OCI-LY7 (cell line): ENCODE data around the gene CSTF1. TPM values are rescaled to one million over a fixed set of nuclear protein-coding genes. Genes with fewer than 3 reads are reported as not detected.

Experiments used
- BruUV-seq: library from RNA; stranded (reverse); fragments of 400-500 nt; replicated peaks from 2 replicates; lab custom pipeline; 2021; lab: Mats Ljungman, UMichigan
- CTCF ChIA-PET: fragments of 300-600 bp; sonication (Branson Sonifier 250); formaldehyde crosslinking; loops from one replicate; lab custom pipeline; 2022; ENCODE audit warnings: antibody characterized with exemption; ENCODE audit not compliant: unreplicated experiment; lab: Charles Lee
- POLR2A ChIA-PET: fragments of 300-600 bp; sonication (Branson Sonifier 250); formaldehyde crosslinking; loops from one replicate; lab custom pipeline; 2022; ENCODE audit warnings: antibody characterized with exemption; lab: Charles Lee
- DNase-seq: peaks from one replicate; pipeline ENCODE4 v3.0.0-alpha.2; 2015; ENCODE audit warnings: low spot score
- H2AFZ ChIP-seq: fragments of 200-600 bp; sonication (generic), shearing (Covaris generic); 2 replicates; pipeline ENCODE4 v1.6.1; 2014; ENCODE audit warnings: mild to moderate bottlenecking, antibody characterized with exemption, low read length, moderate library complexity
- H3K27ac ChIP-seq: fragments of 200-600 bp; sonication (generic); 2 replicates; pipeline ENCODE4 v1.5.1; 2014; ENCODE audit warnings: mixed run types, low read depth, mild to moderate bottlenecking, moderate library complexity, low read length, inconsistent platforms; ENCODE audit not compliant: poor library complexity, severe bottlenecking
- H3K36me3 ChIP-seq: fragments of 200-600 bp; sonication (generic); 2 replicates; pipeline ENCODE4 v1.6.1; 2014; ENCODE audit warnings: mild to moderate bottlenecking, antibody characterized with exemption, low read length, moderate library complexity, mixed read lengths; ENCODE audit not compliant: insufficient read depth
- H3K4me1 ChIP-seq: fragments of 200-600 bp; sonication (generic); 2 replicates; pipeline ENCODE4 v1.5.1; 2014; ENCODE audit warnings: mild to moderate bottlenecking, low read length; ENCODE audit not compliant: insufficient read depth, poor library complexity, severe bottlenecking
- H3K4me2 ChIP-seq: fragments of 200-600 bp; sonication (generic); 2 replicates; pipeline ENCODE4 v1.6.1; 2014; ENCODE audit warnings: mild to moderate bottlenecking, low read length
- H3K4me3 ChIP-seq: fragments of 200-600 bp; sonication (generic); 2 replicates; pipeline ENCODE4 v1.5.1; 2014; ENCODE audit warnings: mild to moderate bottlenecking, low read depth, low read length; ENCODE audit not compliant: poor library complexity, severe bottlenecking
- H3K79me2 ChIP-seq: fragments of 200-600 bp; sonication (generic); 2 replicates; pipeline ENCODE4 v1.6.1; 2016; ENCODE audit warnings: low read depth, mild to moderate bottlenecking, low read length, moderate library complexity, mixed read lengths; ENCODE audit not compliant: insufficient read depth
- H3K9me2 ChIP-seq: fragments of 200-600 bp; sonication (generic); 2 replicates; pipeline ENCODE4 v1.6.1; 2016; ENCODE audit warnings: mild to moderate bottlenecking, low read length, mixed read lengths; ENCODE audit not compliant: insufficient read depth
- H3K9me3 ChIP-seq: fragments of 200-600 bp; sonication (generic); 2 replicates; pipeline ENCODE4 v1.6.1; 2014; ENCODE audit warnings: mild to moderate bottlenecking, mixed run types, low read length, mixed read lengths
- H4K20me1 ChIP-seq: fragments of 200-600 bp; sonication (generic); 2 replicates; pipeline ENCODE4 v1.6.1; 2014; ENCODE audit warnings: mild to moderate bottlenecking, antibody characterized with exemption, low read length, moderate library complexity, mixed read lengths; ENCODE audit not compliant: insufficient read depth
- EZH2phosphoT487 ChIP-seq: fragments of 200-600 bp; sonication (generic); IDR thresholded peaks from 2 replicates; pipeline ENCODE4 v1.6.1; 2018; ENCODE audit warnings: low read depth, borderline replicate concordance, mild to moderate bottlenecking, mixed run types, antibody characterized with exemption, low read length, moderate library complexity, mixed read lengths
- intact Hi-C: fragments of 100-400 bp; cut with micrococcal nuclease; formaldehyde crosslinking; loops from one replicate; pipeline ENCODE4 v1.10.0; 2022; ENCODE audit not compliant: unreplicated experiment
- total RNA-seq, 2 experiments: library from RNA; depleted of rRNA in 1 of 2; stranded (reverse); fragments of >200 nt in 1 of 2; shearing (Covaris generic) in 1 of 2; gene quantifications; 2 replicates each; pipeline ENCODE4 v1.2.3, GENCODE V29; 2014 to 2022
- TF ChIP-seq, protein P1 (sequence below): fragments of 200-600 bp; sonication (generic); conservative IDR thresholded peaks from 2 replicates; pipeline ENCODE4 v1.5.1; 2014; ENCODE audit warnings: mild to moderate bottlenecking, antibody characterized with exemption, low read length, moderate library complexity, mixed read lengths

The CSTF1 gene
- total RNA-seq, 2 experiments from 2014 or later = 52.1 to 56.0 TPM

DNA sequence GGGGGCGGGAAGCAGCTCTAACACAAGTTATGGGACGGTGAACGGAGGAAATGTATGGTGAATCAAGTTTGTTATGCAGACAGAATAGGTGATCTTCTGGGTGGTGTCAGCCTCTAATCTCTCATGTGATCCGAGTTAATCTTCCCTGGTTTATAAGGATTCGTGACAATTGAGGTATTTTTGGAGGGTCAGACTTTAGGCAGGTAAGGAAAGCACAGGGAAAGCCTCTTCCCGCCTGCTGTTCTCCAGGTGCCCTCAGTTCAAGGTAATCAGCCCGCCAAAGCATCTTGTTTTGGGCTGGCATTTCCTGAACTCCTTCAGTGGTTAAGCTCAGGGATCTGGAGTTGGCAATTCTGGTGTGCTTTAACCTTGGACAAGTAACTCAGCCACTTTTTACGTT is 1.2 kb downstream of the CSTF1 start:
- CTCF ChIA-PET = no interaction called here
- TF ChIP-seq, protein P1, sequence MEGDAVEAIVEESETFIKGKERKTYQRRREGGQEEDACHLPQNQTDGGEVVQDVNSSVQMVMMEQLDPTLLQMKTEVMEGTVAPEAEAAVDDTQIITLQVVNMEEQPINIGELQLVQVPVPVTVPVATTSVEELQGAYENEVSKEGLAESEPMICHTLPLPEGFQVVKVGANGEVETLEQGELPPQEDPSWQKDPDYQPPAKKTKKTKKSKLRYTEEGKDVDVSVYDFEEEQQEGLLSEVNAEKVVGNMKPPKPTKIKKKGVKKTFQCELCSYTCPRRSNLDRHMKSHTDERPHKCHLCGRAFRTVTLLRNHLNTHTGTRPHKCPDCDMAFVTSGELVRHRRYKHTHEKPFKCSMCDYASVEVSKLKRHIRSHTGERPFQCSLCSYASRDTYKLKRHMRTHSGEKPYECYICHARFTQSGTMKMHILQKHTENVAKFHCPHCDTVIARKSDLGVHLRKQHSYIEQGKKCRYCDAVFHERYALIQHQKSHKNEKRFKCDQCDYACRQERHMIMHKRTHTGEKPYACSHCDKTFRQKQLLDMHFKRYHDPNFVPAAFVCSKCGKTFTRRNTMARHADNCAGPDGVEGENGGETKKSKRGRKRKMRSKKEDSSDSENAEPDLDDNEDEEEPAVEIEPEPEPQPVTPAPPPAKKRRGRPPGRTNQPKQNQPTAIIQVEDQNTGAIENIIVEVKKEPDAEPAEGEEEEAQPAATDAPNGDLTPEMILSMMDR = no peak
- TF ChIP-seq EZH2phosphoT487 = no peak
- intact Hi-C loops = loop anchor here (2.0 kb wide), 1 partner anchor 75 kb away; the partner anchor contains the start of gene RTF2
- peaks cover 76% of the 10 kb centered on the region for H3K36me3 ChIP-seq
- POLR2A ChIA-PET = interaction anchor here (0.6 to 2.8 kb wide), 2 partner anchors 20 to 69 kb away, joined by 3 to 15 read pairs; no protein-coding TSS in a partner anchor
- peak overlapping the region; percentile 76 for H3K4me3 ChIP-seq
- DNase-seq = no peak
- peaks cover 70% of the 10 kb centered on the region for H3K79me2 ChIP-seq
- H3K27ac ChIP-seq = no peak overlapping the region
- H3K4me1 ChIP-seq = peaks cover 21% of the 10 kb centered on the region
- BruUV-seq = no TSS peak
- no peaks in the 10 kb centered on the region for H3K9me3 ChIP-seq
- peak overlapping the region; percentile 80 for H3K4me2 ChIP-seq
- H3K9me2 ChIP-seq = no peaks in the 10 kb centered on the region
- H2AFZ ChIP-seq = no peak overlapping the region
- H4K20me1 ChIP-seq = peaks cover 7% of the 10 kb centered on the region; the same call in 1 of the 2 replicates

DNA sequence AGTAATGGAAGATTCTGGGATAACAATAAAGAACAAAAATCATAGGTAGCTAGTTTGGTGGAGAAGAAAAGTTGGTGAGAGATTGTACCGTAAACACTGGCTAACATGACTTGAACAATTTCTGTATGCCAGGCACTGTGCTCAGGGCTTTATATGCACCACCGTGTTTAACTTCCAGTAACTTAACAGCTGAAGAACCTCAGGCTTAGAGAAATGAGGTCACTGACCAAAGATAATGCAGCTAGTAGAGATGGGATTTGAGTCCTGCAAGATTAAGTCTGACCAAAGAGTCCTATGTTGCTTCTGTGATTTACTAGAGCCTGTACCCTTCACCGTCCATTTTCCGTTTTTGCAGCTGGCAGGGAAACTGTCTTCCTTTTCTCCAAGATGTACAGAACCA is 2.7 kb downstream of the CSTF1 start:
- POLR2A ChIA-PET = interaction anchor here (0.6 to 1.3 kb wide), 3 partner anchors 17 to 671 kb away, joined by 3 to 4 read pairs (median 4); partner anchors contain the start of gene CASS4
- Histone ChIP-seq H3K79me2 (peaks cover 61% of the 10 kb centered on the region), H3K36me3 (peaks cover 76% of the 10 kb centered on the region), H3K9me3 (no peaks in the 10 kb centered on the region), H3K4me2 (no peak overlapping the region), H3K27ac (no peak overlapping the region), H2AFZ (no peak overlapping the region), H3K4me1 (peaks cover 15% of the 10 kb centered on the region), H3K4me3 (no peak overlapping the region), H4K20me1 (peaks cover 14% of the 10 kb centered on the region; the same call in 1 of the 2 replicates), H3K9me2 (no peaks in the 10 kb centered on the region)
- BruUV-seq = no TSS peak
- intact Hi-C loops = no loop called here
- TF ChIP-seq, protein P1 = no peak
- TF ChIP-seq EZH2phosphoT487 = no peak
- no peak for DNase-seq
- CTCF ChIA-PET = no interaction called here

DNA sequence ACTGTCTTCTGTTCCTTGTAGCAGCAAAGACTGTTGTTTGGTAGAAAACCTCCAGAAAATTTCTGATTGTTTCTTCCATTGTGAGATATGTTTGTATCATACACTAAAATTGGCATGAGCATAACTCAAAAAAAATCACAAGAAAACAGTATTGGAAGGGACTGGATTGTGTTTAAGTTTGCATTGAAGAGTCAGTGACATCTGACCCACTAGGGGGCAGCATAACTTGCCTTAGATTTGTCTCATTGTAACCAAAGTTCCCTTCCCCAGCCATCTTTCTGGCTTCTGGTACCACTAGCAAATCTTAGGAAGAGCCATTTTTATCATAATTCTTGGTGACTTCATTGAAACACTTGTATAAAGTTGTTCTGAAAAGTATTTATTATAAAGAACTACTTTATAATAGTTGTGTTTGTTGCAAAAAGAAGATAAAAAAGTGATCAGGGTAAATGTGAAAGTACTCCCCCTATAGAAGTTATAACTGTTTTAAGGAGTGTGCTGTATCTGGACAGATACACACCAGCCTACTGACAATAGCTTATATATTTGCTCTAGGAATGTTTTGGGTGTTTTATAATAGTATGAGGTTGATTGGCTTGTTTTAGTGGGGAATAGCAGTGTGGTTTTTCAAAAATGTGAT is 7.7 kb downstream of the CSTF1 start:
- CTCF ChIA-PET = no interaction called here
- H2AFZ ChIP-seq = no peak overlapping the region
- BruUV-seq = no TSS peak
- H3K4me3 ChIP-seq = no peak overlapping the region
- no peak overlapping the region for H3K27ac ChIP-seq
- peaks cover 100% of the 10 kb centered on the region for H3K36me3 ChIP-seq
- DNase-seq = peak; percentile 66
- TF ChIP-seq EZH2phosphoT487 = no peak
- TF ChIP-seq, protein P1 = peak; percentile 97
- H3K4me2 ChIP-seq = no peak overlapping the region
- no peaks in the 10 kb centered on the region for H3K4me1 ChIP-seq
- H3K9me2 ChIP-seq = no peaks in the 10 kb centered on the region
- intact Hi-C loops = loop anchor here (1.0 kb wide), 1 partner anchor 66 kb away; no protein-coding TSS in a partner anchor
- H4K20me1 ChIP-seq = 0 out of 2 replicates have a peak, but pooled peaks cover 11% of the 10 kb centered on the region
- H3K9me3 ChIP-seq = no peaks in the 10 kb centered on the region
- POLR2A ChIA-PET = no interaction called here
- peaks cover 49% of the 10 kb centered on the region for H3K79me2 ChIP-seq
